ENCODE results near the gene ITPK1. TPM values are rescaled to one million over a fixed set of nuclear protein-coding genes. Genes with fewer than 3 reads are reported as not detected.

The ITPK1 gene
- total and polyA plus RNA-seq, 12 donors, result 47.1 to 152 (median 92.7) TPM

DNA sequence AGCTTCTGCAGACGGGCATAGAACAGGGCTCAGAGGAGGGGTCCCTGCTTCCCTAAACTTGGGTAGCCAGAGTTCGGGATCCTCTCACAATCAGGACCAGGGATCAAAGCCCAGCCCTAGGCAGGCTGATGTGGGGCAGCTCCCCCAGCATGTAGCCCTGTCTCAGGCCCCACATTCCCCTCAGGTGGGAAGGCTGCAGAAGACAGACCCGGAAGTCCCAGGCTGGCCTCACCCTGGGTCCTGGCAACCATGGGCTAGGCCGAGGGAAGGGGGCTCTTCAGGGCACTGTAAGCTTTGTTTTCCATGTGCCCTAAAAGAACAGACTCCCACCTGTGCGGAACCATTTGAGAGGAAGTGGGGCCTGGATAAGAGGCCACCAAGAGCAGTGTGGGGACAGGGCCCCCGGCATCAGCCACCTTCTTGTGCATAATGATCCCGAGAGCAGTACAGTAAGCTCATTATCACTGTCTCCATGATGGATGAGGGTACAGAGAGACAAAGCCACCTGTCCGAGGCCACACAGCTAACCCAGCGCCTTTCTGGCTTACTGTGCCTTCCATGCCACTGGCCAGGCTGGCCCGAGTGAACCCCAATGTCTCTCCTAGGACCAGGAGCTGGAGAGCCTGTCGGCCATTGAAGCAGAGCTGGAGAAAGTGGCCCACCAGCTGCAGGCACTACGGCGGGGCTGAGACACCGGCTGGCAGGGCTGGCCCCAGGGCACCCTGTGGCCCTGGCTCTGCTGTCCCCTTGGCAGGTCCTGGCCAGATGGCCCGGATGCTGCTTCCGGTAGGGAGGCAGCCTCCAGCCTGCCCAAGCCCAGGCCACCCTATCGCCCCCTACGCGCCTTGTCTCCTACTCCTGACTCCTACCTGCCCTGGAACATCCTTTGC, 181.3 kb downstream of the ITPK1 start:
- no peak overlapping the region for H3K4me3 ChIP-seq
- TF ChIP-seq, protein P1, sequence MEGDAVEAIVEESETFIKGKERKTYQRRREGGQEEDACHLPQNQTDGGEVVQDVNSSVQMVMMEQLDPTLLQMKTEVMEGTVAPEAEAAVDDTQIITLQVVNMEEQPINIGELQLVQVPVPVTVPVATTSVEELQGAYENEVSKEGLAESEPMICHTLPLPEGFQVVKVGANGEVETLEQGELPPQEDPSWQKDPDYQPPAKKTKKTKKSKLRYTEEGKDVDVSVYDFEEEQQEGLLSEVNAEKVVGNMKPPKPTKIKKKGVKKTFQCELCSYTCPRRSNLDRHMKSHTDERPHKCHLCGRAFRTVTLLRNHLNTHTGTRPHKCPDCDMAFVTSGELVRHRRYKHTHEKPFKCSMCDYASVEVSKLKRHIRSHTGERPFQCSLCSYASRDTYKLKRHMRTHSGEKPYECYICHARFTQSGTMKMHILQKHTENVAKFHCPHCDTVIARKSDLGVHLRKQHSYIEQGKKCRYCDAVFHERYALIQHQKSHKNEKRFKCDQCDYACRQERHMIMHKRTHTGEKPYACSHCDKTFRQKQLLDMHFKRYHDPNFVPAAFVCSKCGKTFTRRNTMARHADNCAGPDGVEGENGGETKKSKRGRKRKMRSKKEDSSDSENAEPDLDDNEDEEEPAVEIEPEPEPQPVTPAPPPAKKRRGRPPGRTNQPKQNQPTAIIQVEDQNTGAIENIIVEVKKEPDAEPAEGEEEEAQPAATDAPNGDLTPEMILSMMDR (IDR thresholded peaks at IDR 0.05), result no peak
- 85 to 87% methylated on average over 19 of the region's 19 CpGs for WGBS, 2 donors
- no peak overlapping the region for H3K27ac ChIP-seq
- H3K4me1 ChIP-seq, result no peaks in the 10 kb centered on the region
- peaks cover 0 to 22% (median 0%) of the 10 kb centered on the region in 9 donors for H3K36me3 ChIP-seq
- intact Hi-C loops (cut with DNase I), result no loop called here
- DNase-seq (no peak), ATAC-seq (no peak)
- H3K9me3 ChIP-seq, result no peaks in the 10 kb centered on the region
- H3K27me3 ChIP-seq, result no peaks in the 10 kb centered on the region

DNA sequence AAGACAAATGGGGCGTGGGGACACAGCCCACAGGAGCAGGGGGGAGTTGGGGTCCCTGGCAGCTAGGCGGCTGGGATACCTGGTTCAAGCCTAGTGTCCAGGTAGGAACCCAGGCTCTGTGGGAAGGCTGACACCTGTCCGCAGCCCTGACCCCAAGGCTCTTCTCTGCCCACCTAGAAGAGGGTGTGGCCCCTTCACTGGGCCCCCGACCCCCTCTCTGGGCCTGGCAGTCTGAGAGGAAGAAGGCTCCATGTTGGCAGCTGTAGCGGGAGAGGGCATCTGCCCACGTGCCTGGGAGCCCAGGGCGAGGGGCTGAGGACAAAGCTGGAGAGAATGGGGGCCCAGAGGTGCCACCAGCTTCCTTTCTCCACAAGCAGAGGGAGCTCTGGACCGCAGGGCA, 182.2 kb downstream of the ITPK1 start:
- no peaks in the 10 kb centered on the region for H3K27me3 ChIP-seq
- ATAC-seq, result no peak
- TF ChIP-seq, protein P1 (IDR thresholded peaks at IDR 0.05), result no peak
- H3K9me3 ChIP-seq, result no peaks in the 10 kb centered on the region
- no peaks in the 10 kb centered on the region for H3K4me1 ChIP-seq
- no peak overlapping the region for H3K27ac ChIP-seq
- no peak overlapping the region for H3K4me3 ChIP-seq
- no peak for DNase-seq
- WGBS, 2 donors, result 84 to 89% methylated on average over 8 of the region's 8 CpGs
- intact Hi-C loops (cut with DNase I), result no loop called here
- H3K36me3 ChIP-seq, result peaks cover 0 to 22% (median 0%) of the 10 kb centered on the region in 9 donors

DNA sequence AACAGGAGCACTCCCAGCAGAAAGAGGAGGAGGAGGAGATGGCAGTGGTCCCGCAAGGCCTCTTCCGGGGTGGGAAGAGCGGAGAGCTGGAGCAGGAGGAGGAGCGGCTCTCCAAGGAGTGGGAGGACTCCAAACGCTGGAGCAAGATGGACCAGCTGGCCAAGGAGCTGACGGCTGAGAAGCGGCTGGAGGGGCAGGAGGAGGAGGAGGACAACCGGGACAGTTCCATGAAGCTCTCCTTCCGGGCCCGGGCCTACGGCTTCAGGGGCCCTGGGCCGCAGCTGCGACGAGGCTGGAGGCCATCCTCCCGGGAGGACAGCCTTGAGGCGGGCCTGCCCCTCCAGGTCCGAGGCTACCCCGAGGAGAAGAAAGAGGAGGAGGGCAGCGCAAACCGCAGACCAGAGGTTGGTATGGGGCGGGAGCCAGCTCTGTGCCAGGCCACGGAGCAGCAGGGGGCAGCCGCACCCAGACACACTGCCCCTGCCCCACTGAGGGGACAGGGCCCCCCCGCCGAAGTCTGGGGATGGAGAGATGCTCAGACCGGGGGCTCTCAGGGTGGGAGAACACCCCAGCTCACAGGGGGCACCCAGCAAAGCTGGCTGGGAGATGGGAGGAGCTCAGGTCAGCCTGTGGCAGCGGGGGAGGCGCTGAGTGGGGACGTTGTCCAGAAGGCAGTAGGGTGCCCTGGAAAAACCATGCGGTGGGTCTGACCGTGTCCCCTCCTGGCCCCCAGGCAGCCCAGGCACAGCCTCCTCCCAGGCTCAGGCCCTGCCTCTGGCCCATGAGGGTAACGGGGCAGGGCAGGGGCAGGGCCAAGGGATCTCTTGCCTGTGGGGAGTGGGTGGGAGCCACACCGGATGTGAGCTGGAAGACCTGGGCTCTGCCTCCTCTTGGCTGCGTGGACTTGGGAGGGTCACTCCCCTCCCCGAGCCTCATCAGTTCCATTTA, 183.0 kb downstream of the ITPK1 start:
- TF ChIP-seq, protein P1 (IDR thresholded peaks at IDR 0.05), result no peak
- 77 to 78% methylated on average over 34 of the region's 35 CpGs for WGBS, 2 donors
- no peaks in the 10 kb centered on the region for H3K9me3 ChIP-seq
- H3K36me3 ChIP-seq, result peaks cover 0 to 22% (median 0%) of the 10 kb centered on the region in 9 donors
- H3K27ac ChIP-seq, result no peak overlapping the region
- no peaks in the 10 kb centered on the region for H3K27me3 ChIP-seq
- ATAC-seq (peak in 1 of 8 donors; percentile 4), DNase-seq (no peak)
- H3K4me1 ChIP-seq, result no peaks in the 10 kb centered on the region
- no peak overlapping the region for H3K4me3 ChIP-seq
- intact Hi-C loops (cut with DNase I), result no loop called here

All from heart right ventricle (tissue), 16 donors.